ENCODE data around the gene WDR19. TPM values are rescaled to one million over a fixed set of nuclear protein-coding genes. Genes with fewer than 3 reads are reported as not detected.

WDR19 gene
- total and polyA plus RNA-seq, 2 of the 4 experiments (the other 2 are of a cell fraction) = 16.0 to 22.6 TPM

DNA sequence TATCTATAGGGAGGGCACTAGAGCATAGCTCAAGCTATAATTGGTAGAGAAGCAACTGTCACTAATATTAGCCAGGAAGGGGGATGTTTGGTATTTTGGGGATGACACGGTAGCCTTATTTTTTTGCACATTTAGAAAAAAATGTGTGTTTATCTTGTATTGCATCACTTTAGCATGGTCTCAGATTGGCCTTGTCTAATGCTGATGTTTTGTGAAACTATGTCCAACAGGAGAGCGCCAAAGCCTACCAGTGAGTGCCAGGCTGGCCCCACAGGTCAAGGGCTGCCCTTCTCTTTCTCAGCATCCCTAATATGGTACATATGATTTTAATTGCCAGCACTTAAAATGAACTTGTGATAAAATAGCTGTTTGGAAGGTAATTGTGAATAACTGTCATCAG is 24.8 kb upstream of the WDR19 start:
- Histone ChIP-seq H3K79me1 (ENCODE audit: low read depth in 1 of 2, low read length in 2 of 2) (no peaks in the 10 kb centered on the region), H2BK5ac (ENCODE audit: low read depth, low read length, poor library complexity, severe bottlenecking) (no peak overlapping the region), H3K18ac (ENCODE audit: low read depth, low read length) (no peak overlapping the region), H4K5ac (ENCODE audit: low read depth, low read length) (no peak overlapping the region), H3K27ac (ENCODE audit: insufficient read depth, low read length) (no peak overlapping the region), H3K36me3 (ENCODE audit: control insufficient read depth, insufficient read depth, low read length) (no peaks in the 10 kb centered on the region), H3K9ac (ENCODE audit: low read depth, low read length) (no peak overlapping the region), H2AK9ac (replicated peaks; ENCODE audit: low read depth, low read length, poor library complexity) (no peak overlapping the region), H3K56ac (ENCODE audit: extremely low read depth, insufficient read depth, low read length) (no peak overlapping the region), H4K91ac (ENCODE audit: insufficient read depth, low read depth, low read length) (no peak overlapping the region), H3K9me3 (ENCODE audit: control insufficient read depth, insufficient read depth, low read length) (no peaks in the 10 kb centered on the region), H3K23ac (ENCODE audit: low read depth, low read length) (no peak overlapping the region), H2BK120ac (ENCODE audit: low read depth, low read length) (no peak overlapping the region), H3K27me3 (ENCODE audit: control insufficient read depth, insufficient read depth, low read length) (no peaks in the 10 kb centered on the region), H3K14ac (replicated peaks; ENCODE audit: low read depth, low read length) (no peak overlapping the region), H2AFZ (replicated peaks; ENCODE audit: low read length, poor library complexity) (no peak overlapping the region), H2AK5ac (ENCODE audit: low read depth, low read length) (no peak overlapping the region), H3K9me1 (ENCODE audit: insufficient read depth, low read length) (no peaks in the 10 kb centered on the region), H4K20me1 (ENCODE audit: insufficient read depth, low read length) (no peaks in the 10 kb centered on the region), H4K8ac (ENCODE audit: low read depth in 2 of 2, low read length in 2 of 2) (no peak overlapping the region), H3K4ac (ENCODE audit: low read depth, low read length) (no peak overlapping the region), H2BK15ac (ENCODE audit: low read depth, low read length) (no peak overlapping the region), H3K4me1 (ENCODE audit: control insufficient read depth, insufficient read depth, low read length) (no peaks in the 10 kb centered on the region), H3K4me2 (ENCODE audit: low read depth, low read length) (no peak overlapping the region), H2BK20ac (ENCODE audit: low read depth, low read length) (no peak overlapping the region), H3K4me3 (ENCODE audit: insufficient read depth, low read depth, low read length) (no peak overlapping the region)
- no peak for DNase-seq
- BruUV-seq (replicated peaks) = no TSS peak
- dilution Hi-C loops (cut with HindIII; ENCODE audit: low sequenced_read_pairs, unreplicated experiment) = no loop called here
- POLR2A ChIA-PET (ENCODE audit: unreplicated experiment) = no interaction called here
- in situ Hi-C loops (cut with MboI; ENCODE audit: low sequenced_read_pairs) = no loop called here
- intact Hi-C loops (cut with micrococcal nuclease) = no loop called here
- WGBS, 2 experiments (ENCODE audit: extremely low coverage in 2 of 2, insufficient read length in 1 of 2) = no CpG with 5 or more reads among the region's 2 CpGs
- CTCF ChIA-PET = no interaction called here
- ATAC-seq (ENCODE audit: low read depth) = no peak
- TF ChIP-seq, protein P1, sequence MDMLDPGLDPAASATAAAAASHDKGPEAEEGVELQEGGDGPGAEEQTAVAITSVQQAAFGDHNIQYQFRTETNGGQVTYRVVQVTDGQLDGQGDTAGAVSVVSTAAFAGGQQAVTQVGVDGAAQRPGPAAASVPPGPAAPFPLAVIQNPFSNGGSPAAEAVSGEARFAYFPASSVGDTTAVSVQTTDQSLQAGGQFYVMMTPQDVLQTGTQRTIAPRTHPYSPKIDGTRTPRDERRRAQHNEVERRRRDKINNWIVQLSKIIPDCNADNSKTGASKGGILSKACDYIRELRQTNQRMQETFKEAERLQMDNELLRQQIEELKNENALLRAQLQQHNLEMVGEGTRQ (IDR thresholded peaks at IDR 0.05; ENCODE audit: low read depth, low read length) = no peak
- no peak for TF ChIP-seq SMC3 (IDR thresholded peaks at IDR 0.05; ENCODE audit: low read depth, low read length)
- peak; percentile 70 for TF ChIP-seq CEBPB (IDR thresholded peaks at IDR 0.05; ENCODE audit: low read depth, low read length)
- TF ChIP-seq, protein P2, sequence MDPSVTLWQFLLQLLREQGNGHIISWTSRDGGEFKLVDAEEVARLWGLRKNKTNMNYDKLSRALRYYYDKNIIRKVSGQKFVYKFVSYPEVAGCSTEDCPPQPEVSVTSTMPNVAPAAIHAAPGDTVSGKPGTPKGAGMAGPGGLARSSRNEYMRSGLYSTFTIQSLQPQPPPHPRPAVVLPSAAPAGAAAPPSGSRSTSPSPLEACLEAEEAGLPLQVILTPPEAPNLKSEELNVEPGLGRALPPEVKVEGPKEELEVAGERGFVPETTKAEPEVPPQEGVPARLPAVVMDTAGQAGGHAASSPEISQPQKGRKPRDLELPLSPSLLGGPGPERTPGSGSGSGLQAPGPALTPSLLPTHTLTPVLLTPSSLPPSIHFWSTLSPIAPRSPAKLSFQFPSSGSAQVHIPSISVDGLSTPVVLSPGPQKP (IDR thresholded peaks at IDR 0.05; ENCODE audit: borderline replicate concordance, low read depth, low read length) = no peak
- no peak for TF ChIP-seq MXI1 (IDR thresholded peaks at IDR 0.05; ENCODE audit: borderline replicate concordance, low read depth, low read length)

Data from IMR-90 (cell line).